K562 (cell line): Measurements from ENCODE around the gene MGRN1. TPM values are rescaled to one million over a fixed set of nuclear protein-coding genes. Genes with fewer than 3 reads are reported as not detected.

Source experiments
- CC2D1A ChIP-seq: fragments of 450-650 bp; IDR thresholded peaks from 2 replicates; pipeline ENCODE4 v1.6.1; 2017; ENCODE audit warnings: mild to moderate bottlenecking
- FOXJ3 ChIP-seq: sonication (generic); formaldehyde crosslinking; IDR thresholded peaks from 2 replicates; pipeline ENCODE4 v1.4.0; 2020; ENCODE audit warnings: mild to moderate bottlenecking, missing genetic modification reagents
- MTA2 ChIP-seq: fragments of 450-650 bp; IDR thresholded peaks from 2 replicates; pipeline ENCODE4 v1.6.1; 2016; ENCODE audit warnings: low read depth
- NFE2 ChIP-seq: IDR thresholded peaks from 2 replicates; pipeline ENCODE4 v1.6.1; 2014; ENCODE audit warnings: antibody characterized with exemption, low read depth
- SNIP1 ChIP-seq: fragments of 450-650 bp; IDR thresholded peaks from 2 replicates; pipeline ENCODE4 v1.7.1; 2017; ENCODE audit warnings: low read depth, mild to moderate bottlenecking
- STAG1 ChIP-seq: sonication (generic); formaldehyde crosslinking; IDR thresholded peaks from 2 replicates; pipeline ENCODE4 v1.5.0; 2020; ENCODE audit warnings: missing genetic modification reagents, borderline replicate concordance
- TOE1 ChIP-seq, 2 experiments: fragments of 450-650 bp in 1 of 2; sonication (generic) in 1 of 2; formaldehyde crosslinking in 1 of 2; IDR thresholded peaks; 2 replicates each; pipeline versions ENCODE4 v1.7.1 to v1.8.0; 2016 to 2022; ENCODE audit warnings: borderline replicate concordance in 2 of 2, mild to moderate bottlenecking in 2 of 2, antibody characterized with exemption in 1 of 2, inconsistent platforms in 1 of 2, low read depth in 1 of 2, missing genetic modification reagents in 1 of 2, moderate library complexity in 1 of 2
- XRCC5 ChIP-seq: fragments of 200-400 bp; formaldehyde crosslinking; IDR thresholded peaks from 2 replicates; pipeline ENCODE4 v1.6.1; 2017; ENCODE audit warnings: low read depth, mild to moderate bottlenecking, low read length
- YY1 ChIP-seq, 3 experiments: IDR thresholded peaks; 2 replicates each; pipeline ENCODE4 v1.6.1; 2011; ENCODE audit warnings: low read length in 2 of 3, mild to moderate bottlenecking in 2 of 3, moderate library complexity in 2 of 3, borderline replicate concordance in 1 of 3, control low read depth in 1 of 3, low read depth in 1 of 3; ENCODE audit not compliant: insufficient read depth in 3 of 3, insufficient replicate concordance in 2 of 3, control insufficient read depth in 1 of 3, insufficient read length in 1 of 3; ENCODE audit errors: extremely low read depth in 1 of 3
- ZBTB1 ChIP-seq: sonication (generic); formaldehyde crosslinking; IDR thresholded peaks from 2 replicates; pipeline ENCODE4 v1.8.1; 2023; ENCODE audit warnings: missing genetic modification reagents, low read depth, mild to moderate bottlenecking, borderline replicate concordance
- ZC3H8 ChIP-seq: fragments of 450-650 bp; IDR thresholded peaks from 2 replicates; pipeline ENCODE4 v1.6.1; 2017
- ZFPM2 ChIP-seq: fragments of 250-450 bp; sonication (Bioruptor Pico); IDR thresholded peaks from 2 replicates; pipeline ENCODE4 v1.5.1; 2022; ENCODE audit warnings: mild to moderate bottlenecking
- ZNF12 ChIP-seq: sonication (generic); formaldehyde crosslinking; IDR thresholded peaks from 2 replicates; pipeline ENCODE4 v1.4.0; 2020; ENCODE audit warnings: mild to moderate bottlenecking, missing genetic modification reagents
- ZNF282 ChIP-seq: sonication (generic); formaldehyde crosslinking; IDR thresholded peaks from 2 replicates; pipeline ENCODE4 v1.8.1; 2023; ENCODE audit warnings: missing genetic modification reagents
- polyA plus RNA-seq, 8 experiments: library from polyadenylated mRNA; depleted of rRNA in 4 of 8; stranded (reverse) in 5 of 8; unstranded in 3 of 8; fragments of >200 nt; fragmentation: Nextera tagmentation in 2 of 8; fragmentation: Illumina TruSeq in 1 of 8; extraction: Ambion mirVana in 2 of 8; extraction: Trizol in 1 of 8; gene quantifications; 2 replicates each; pipeline versions ENCODE4 v1.2.1 to v1.2.3, GENCODE V29; 2011 to 2014; ENCODE audit warnings: inconsistent platforms in 1 of 8, missing spikeins in 1 of 8
- total RNA-seq, 7 experiments: library from RNA; depleted of rRNA in 6 of 7; stranded (reverse); fragments of >200 nt in 6 of 7; fragmentation: Illumina TruSeq in 2 of 7; extraction: Trizol in 2 of 7; gene quantifications; 2 replicates each; pipeline versions ENCODE4 v1.2.1 to v1.2.3, GENCODE V29; 2011 to 2021; ENCODE audit warnings: low replicate concordance in 1 of 7
- TF ChIP-seq, protein P1 (sequence below): IDR thresholded peaks from 3 replicates; pipeline ENCODE4 v1.6.1; 2011; ENCODE audit warnings: borderline replicate concordance, mild to moderate bottlenecking, moderate library complexity; ENCODE audit not compliant: insufficient read length; ENCODE audit errors: extremely low read depth
- TF ChIP-seq, protein P2 (sequence below): fragments of 200-400 bp; formaldehyde crosslinking; IDR thresholded peaks from 2 replicates; pipeline ENCODE4 v1.6.1; 2017; ENCODE audit warnings: mild to moderate bottlenecking, low read depth, low read length, moderate library complexity
- TF ChIP-seq, protein P3 (sequence below): sonication (generic); formaldehyde crosslinking; IDR thresholded peaks from 2 replicates; pipeline ENCODE4 v1.8.1; 2022; ENCODE audit warnings: missing genetic modification reagents
- TF ChIP-seq, protein P4 (sequence below): IDR thresholded peaks from 2 replicates; pipeline ENCODE4 v1.6.1; 2011; ENCODE audit warnings: borderline replicate concordance, low read depth, mild to moderate bottlenecking, moderate library complexity, low read length; ENCODE audit not compliant: insufficient read depth, poor library complexity, severe bottlenecking

Gene MGRN1
- total and polyA plus RNA-seq, 9 of the 15 experiments (the other 6 are each of a cell fraction or from before 2014, with no cell fraction given): 0.15 to 37.9 (median 6.0) TPM

DNA sequence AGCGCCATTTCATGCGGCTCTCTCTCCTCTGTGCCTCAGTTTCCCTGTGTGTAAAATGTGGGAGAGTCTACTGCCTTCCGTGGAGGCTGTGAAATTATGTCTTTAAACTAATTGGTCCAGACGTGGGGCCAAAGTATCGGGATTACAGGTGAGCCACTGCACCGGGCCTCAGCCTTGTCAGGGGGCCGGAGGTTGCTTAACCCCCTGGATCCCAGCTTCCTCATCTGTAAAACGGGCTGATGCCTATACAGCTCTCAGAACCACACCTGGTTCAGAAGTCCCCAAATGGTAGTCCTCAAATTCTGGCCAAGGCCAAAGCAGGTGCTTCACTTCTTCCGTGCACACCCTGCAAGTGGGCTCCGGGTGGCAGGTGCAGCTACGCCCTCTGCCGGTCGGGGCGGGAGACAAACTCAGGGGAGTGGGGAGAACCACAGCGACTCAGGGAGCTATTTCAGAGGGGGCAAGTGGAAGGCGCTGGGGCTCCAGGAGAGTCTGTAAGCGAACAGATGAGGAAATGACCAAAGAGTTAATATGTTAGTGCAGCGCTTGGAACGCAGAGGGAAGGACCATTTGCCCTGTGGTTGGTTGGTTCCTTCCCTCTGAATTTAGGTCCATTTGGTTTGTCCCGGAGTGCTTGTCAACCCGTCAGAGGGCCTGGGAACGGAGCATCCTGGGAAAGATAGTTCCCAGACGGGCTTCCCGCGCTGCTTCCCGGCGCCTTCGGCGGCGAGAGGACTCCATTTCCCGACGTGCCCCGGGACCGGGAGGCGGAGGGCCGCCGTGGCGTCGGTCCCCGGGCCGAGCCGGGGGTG lies at the start of gene MGRN1 (continued):
- TF ChIP-seq, protein P1, sequence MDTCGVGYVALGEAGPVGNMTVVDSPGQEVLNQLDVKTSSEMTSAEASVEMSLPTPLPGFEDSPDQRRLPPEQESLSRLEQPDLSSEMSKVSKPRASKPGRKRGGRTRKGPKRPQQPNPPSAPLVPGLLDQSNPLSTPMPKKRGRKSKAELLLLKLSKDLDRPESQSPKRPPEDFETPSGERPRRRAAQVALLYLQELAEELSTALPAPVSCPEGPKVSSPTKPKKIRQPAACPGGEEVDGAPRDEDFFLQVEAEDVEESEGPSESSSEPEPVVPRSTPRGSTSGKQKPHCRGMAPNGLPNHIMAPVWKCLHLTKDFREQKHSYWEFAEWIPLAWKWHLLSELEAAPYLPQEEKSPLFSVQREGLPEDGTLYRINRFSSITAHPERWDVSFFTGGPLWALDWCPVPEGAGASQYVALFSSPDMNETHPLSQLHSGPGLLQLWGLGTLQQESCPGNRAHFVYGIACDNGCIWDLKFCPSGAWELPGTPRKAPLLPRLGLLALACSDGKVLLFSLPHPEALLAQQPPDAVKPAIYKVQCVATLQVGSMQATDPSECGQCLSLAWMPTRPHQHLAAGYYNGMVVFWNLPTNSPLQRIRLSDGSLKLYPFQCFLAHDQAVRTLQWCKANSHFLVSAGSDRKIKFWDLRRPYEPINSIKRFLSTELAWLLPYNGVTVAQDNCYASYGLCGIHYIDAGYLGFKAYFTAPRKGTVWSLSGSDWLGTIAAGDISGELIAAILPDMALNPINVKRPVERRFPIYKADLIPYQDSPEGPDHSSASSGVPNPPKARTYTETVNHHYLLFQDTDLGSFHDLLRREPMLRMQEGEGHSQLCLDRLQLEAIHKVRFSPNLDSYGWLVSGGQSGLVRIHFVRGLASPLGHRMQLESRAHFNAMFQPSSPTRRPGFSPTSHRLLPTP: no peak
- TF ChIP-seq CC2D1A: peak; percentile 61; the same call in 1 of the 2 replicates
- TF ChIP-seq ZC3H8: no peak
- TF ChIP-seq SNIP1: no peak
- TF ChIP-seq, protein P2, sequence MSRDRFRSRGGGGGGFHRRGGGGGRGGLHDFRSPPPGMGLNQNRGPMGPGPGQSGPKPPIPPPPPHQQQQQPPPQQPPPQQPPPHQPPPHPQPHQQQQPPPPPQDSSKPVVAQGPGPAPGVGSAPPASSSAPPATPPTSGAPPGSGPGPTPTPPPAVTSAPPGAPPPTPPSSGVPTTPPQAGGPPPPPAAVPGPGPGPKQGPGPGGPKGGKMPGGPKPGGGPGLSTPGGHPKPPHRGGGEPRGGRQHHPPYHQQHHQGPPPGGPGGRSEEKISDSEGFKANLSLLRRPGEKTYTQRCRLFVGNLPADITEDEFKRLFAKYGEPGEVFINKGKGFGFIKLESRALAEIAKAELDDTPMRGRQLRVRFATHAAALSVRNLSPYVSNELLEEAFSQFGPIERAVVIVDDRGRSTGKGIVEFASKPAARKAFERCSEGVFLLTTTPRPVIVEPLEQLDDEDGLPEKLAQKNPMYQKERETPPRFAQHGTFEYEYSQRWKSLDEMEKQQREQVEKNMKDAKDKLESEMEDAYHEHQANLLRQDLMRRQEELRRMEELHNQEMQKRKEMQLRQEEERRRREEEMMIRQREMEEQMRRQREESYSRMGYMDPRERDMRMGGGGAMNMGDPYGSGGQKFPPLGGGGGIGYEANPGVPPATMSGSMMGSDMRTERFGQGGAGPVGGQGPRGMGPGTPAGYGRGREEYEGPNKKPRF: no peak
- no peak for TF ChIP-seq FOXJ3 (CRISPR knock-in tag)
- no peak for TF ChIP-seq ZFPM2 (CRISPR knock-in tag)
- no peak for TF ChIP-seq ZNF282 (CRISPR knock-in tag)
- peak; percentile 92 for TF ChIP-seq TOE1 (IDR thresholded peaks at IDR 0.05; ENCODE audit: borderline replicate concordance)
- TF ChIP-seq TOE1 (CRISPR knock-in tag; IDR thresholded peaks at IDR 0.05; ENCODE audit: borderline replicate concordance, low read depth): no peak
- TF ChIP-seq YY1 (IDR thresholded peaks at IDR 0.05; ENCODE audit: borderline replicate concordance in 1 of 3, control insufficient read depth in 1 of 3, extremely low read depth in 1 of 3, insufficient read depth in 3 of 3, insufficient read length in 1 of 3, insufficient replicate concordance in 2 of 3, low read depth in 1 of 3, low read length in 2 of 3): no peak
- peak; percentile 97 for TF ChIP-seq XRCC5
- no peak for TF ChIP-seq ZBTB1 (CRISPR knock-in tag)
- peak; percentile 21; the same call in 1 of the 2 replicates for TF ChIP-seq STAG1 (CRISPR knock-in tag)
- TF ChIP-seq ZNF12 (CRISPR knock-in tag): no peak
- TF ChIP-seq, protein P3, sequence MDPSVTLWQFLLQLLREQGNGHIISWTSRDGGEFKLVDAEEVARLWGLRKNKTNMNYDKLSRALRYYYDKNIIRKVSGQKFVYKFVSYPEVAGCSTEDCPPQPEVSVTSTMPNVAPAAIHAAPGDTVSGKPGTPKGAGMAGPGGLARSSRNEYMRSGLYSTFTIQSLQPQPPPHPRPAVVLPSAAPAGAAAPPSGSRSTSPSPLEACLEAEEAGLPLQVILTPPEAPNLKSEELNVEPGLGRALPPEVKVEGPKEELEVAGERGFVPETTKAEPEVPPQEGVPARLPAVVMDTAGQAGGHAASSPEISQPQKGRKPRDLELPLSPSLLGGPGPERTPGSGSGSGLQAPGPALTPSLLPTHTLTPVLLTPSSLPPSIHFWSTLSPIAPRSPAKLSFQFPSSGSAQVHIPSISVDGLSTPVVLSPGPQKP (CRISPR knock-in tag): no peak
- TF ChIP-seq MTA2: no peak
- TF ChIP-seq NFE2: no peak
- TF ChIP-seq, protein P4, sequence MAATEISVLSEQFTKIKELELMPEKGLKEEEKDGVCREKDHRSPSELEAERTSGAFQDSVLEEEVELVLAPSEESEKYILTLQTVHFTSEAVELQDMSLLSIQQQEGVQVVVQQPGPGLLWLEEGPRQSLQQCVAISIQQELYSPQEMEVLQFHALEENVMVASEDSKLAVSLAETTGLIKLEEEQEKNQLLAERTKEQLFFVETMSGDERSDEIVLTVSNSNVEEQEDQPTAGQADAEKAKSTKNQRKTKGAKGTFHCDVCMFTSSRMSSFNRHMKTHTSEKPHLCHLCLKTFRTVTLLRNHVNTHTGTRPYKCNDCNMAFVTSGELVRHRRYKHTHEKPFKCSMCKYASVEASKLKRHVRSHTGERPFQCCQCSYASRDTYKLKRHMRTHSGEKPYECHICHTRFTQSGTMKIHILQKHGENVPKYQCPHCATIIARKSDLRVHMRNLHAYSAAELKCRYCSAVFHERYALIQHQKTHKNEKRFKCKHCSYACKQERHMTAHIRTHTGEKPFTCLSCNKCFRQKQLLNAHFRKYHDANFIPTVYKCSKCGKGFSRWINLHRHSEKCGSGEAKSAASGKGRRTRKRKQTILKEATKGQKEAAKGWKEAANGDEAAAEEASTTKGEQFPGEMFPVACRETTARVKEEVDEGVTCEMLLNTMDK: peak; percentile 95
